CD4-positive, alpha-beta T cell treated with Interleukin-6 for 4 hours (primary cell): ENCODE data around the gene TBC1D22A.

Experiments used
- DNase-seq: peaks from one replicate; pipeline ENCODE4 v3.0.0-alpha.2; 2020; ENCODE audit warnings: mixed read lengths

The TBC1D22A gene

GRCh38 chr22:46843821-46844255 is 81.4 kb downstream of the TBC1D22A start:
- no peak for DNase-seq

- no peak for DNase-seq
These were observed 82.3 kb downstream of the TBC1D22A start for GRCh38 chr22:46844606-46845210.

GRCh38 chr22:46845296-46846149 is 83.1 kb downstream of the TBC1D22A start:
- DNase-seq: no peak

- peak; percentile 49 for DNase-seq
These were observed 83.8 kb downstream of the TBC1D22A start for GRCh38 chr22:46846150-46846831.

- DNase-seq: no peak
These were observed 84.4 kb downstream of the TBC1D22A start for GRCh38 chr22:46846832-46847355.

GRCh38 chr22:46848197-46848596 is 85.7 kb downstream of the TBC1D22A start:
- no peak for DNase-seq

GRCh38 chr22:46849101-46849500 is 86.7 kb downstream of the TBC1D22A start:
- no peak for DNase-seq

- no peak for DNase-seq
These were observed 87.5 kb downstream of the TBC1D22A start for GRCh38 chr22:46849951-46850350.

- no peak for DNase-seq
These were observed 88.9 kb downstream of the TBC1D22A start for GRCh38 chr22:46851311-46851710.

- DNase-seq: no peak
These were observed 89.5 kb downstream of the TBC1D22A start for GRCh38 chr22:46851941-46852340.

GRCh38 chr22:46852771-46853170 is 90.3 kb downstream of the TBC1D22A start:
- no peak for DNase-seq

- DNase-seq: no peak
These were observed 90.7 kb downstream of the TBC1D22A start for GRCh38 chr22:46853191-46853590.

- DNase-seq: no peak
These were observed 91.8 kb downstream of the TBC1D22A start for GRCh38 chr22:46854125-46854870.

- DNase-seq: no peak
These were observed 93.2 kb downstream of the TBC1D22A start for GRCh38 chr22:46855681-46856080.

GRCh38 chr22:46856661-46857060 is 94.2 kb downstream of the TBC1D22A start:
- no peak for DNase-seq

- DNase-seq: no peak
These were observed 94.9 kb downstream of the TBC1D22A start for GRCh38 chr22:46857142-46857884.

GRCh38 chr22:46857885-46858143 is 95.4 kb downstream of the TBC1D22A start:
- DNase-seq: no peak

GRCh38 chr22:46858181-46858771 is 95.8 kb downstream of the TBC1D22A start:
- DNase-seq: no peak

GRCh38 chr22:46860562-46860961 is 98.1 kb downstream of the TBC1D22A start:
- DNase-seq: no peak

- DNase-seq: no peak
These were observed 99.3 kb downstream of the TBC1D22A start for GRCh38 chr22:46861468-46862367.
